Suprapubic skin (tissue), 4 donors: Measurements from ENCODE around the gene FGF4. TPM values are rescaled to one million over a fixed set of nuclear protein-coding genes. Genes with fewer than 3 reads are reported as not detected.

Experiments
- DNase-seq, 2 donors: peaks; one replicate each; pipeline ENCODE4 v3.0.0-alpha.2; 2019; ENCODE audit warnings: low spot score in 2 of 2
- H3K27ac ChIP-seq: fragments of 200-600 bp; sonication (generic); one replicate; pipeline ENCODE4 v1.5.1; 2019
- H3K27me3 ChIP-seq: fragments of 200-600 bp; sonication (generic); one replicate; pipeline ENCODE4 v1.5.1; 2019
- H3K36me3 ChIP-seq: fragments of 200-600 bp; sonication (generic); one replicate; pipeline ENCODE4 v1.5.1; 2019
- H3K4me1 ChIP-seq: fragments of 200-600 bp; sonication (generic); one replicate; pipeline ENCODE4 v1.5.1; 2019
- H3K4me3 ChIP-seq: fragments of 200-600 bp; sonication (generic); one replicate; pipeline ENCODE4 v1.5.1; 2019; ENCODE audit warnings: mild to moderate bottlenecking
- H3K9me3 ChIP-seq: fragments of 200-600 bp; sonication (generic); one replicate; pipeline ENCODE4 v1.5.1; 2019
- CTCF ChIP-seq, 2 donors: fragments of 200-600 bp in 1 of 2; fragments of 450-650 bp in 1 of 2; sonication (generic) in 1 of 2; IDR thresholded peaks; one replicate each; pipeline ENCODE4 v1.5.1; 2016 to 2019; ENCODE audit warnings: antibody characterized with exemption in 2 of 2, mild to moderate bottlenecking in 1 of 2, moderate library complexity in 1 of 2
- EP300 ChIP-seq: sonication (generic); formaldehyde crosslinking; IDR thresholded peaks from one replicate; pipeline ENCODE4 v1.6.1; 2017; ENCODE audit warnings: antibody characterized with exemption
- POLR2A ChIP-seq, 2 donors: fragments of 450-650 bp; IDR thresholded peaks; one replicate each; pipeline ENCODE4 v1.6.1; 2017; ENCODE audit warnings: antibody characterized with exemption in 2 of 2, mild to moderate bottlenecking in 2 of 2, moderate library complexity in 2 of 2
- POLR2AphosphoS5 ChIP-seq, 3 donors: sonication (generic); formaldehyde crosslinking; IDR thresholded peaks; one replicate each; pipeline ENCODE4 v1.6.1; 2017; ENCODE audit warnings: antibody characterized with exemption in 3 of 3
- WGBS: methylation state at CpG from one replicate; pipeline ENCODE4 v1.1.5; 2018; 5-methylcytosine and 5-hydroxymethylcytosine counted together
- total RNA-seq, 4 donors: library from RNA; depleted of rRNA; stranded (reverse); fragments of >200 nt; gene quantifications; one replicate each; pipeline ENCODE4 v1.1.0, GENCODE V29; 2016

Gene FGF4
- total RNA-seq, 4 donors from 2014 or later = not detected

GRCh38 chr11:69750875-69751597 lies 24.1 kb downstream of the FGF4 start:
- no peak for DNase-seq
- Histone ChIP-seq H3K27ac (no peak overlapping the region), H3K36me3 (no peaks in the 10 kb centered on the region), H3K9me3 (no peaks in the 10 kb centered on the region), H3K4me1 (no peaks in the 10 kb centered on the region), H3K4me3 (no peak overlapping the region), H3K27me3 (peaks cover 53% of the 10 kb centered on the region)
- TF ChIP-seq POLR2A (IDR thresholded peaks at IDR 0.05) = no peak
- no peak for TF ChIP-seq EP300
- no peak for TF ChIP-seq CTCF (IDR thresholded peaks at IDR 0.05)
- 65% methylated on average over 5 of the region's 11 CpGs for WGBS

GRCh38 chr11:69750108-69750850 lies 24.9 kb downstream of the FGF4 start:
- WGBS = 74% methylated on average over 8 of the region's 11 CpGs

GRCh38 chr11:69748637-69749036 lies 26.5 kb downstream of the FGF4 start:
- H3K27ac ChIP-seq = no peak overlapping the region

More at GRCh38 chr11:69750108-69750850, 24.9 kb downstream of the FGF4 start:
- H3K36me3 ChIP-seq = no peaks in the 10 kb centered on the region
- no peak for TF ChIP-seq POLR2A (IDR thresholded peaks at IDR 0.05)
- no peak for TF ChIP-seq EP300
- TF ChIP-seq CTCF (IDR thresholded peaks at IDR 0.05) = no peak
- TF ChIP-seq POLR2AphosphoS5 (IDR thresholded peaks at IDR 0.05) = no peak
- H3K9me3 ChIP-seq = no peaks in the 10 kb centered on the region
- H3K4me1 ChIP-seq = no peaks in the 10 kb centered on the region
- no peak for DNase-seq
- H3K27ac ChIP-seq = no peak overlapping the region
- peaks cover 60% of the 10 kb centered on the region for H3K27me3 ChIP-seq
- H3K4me3 ChIP-seq = no peak overlapping the region

GRCh38 chr11:69746752-69747742 lies 28.1 kb downstream of the FGF4 start:
- Histone ChIP-seq H3K4me3 (no peak overlapping the region), H3K9me3 (no peaks in the 10 kb centered on the region), H3K27me3 (peaks cover 56% of the 10 kb centered on the region), H3K36me3 (no peaks in the 10 kb centered on the region), H3K27ac (no peak overlapping the region), H3K4me1 (no peaks in the 10 kb centered on the region)
- no peak for DNase-seq
- 52% methylated on average over 20 of the region's 29 CpGs for WGBS
- TF ChIP-seq EP300 (no peak), CTCF (IDR thresholded peaks at IDR 0.05) (no peak), POLR2A (IDR thresholded peaks at IDR 0.05) (no peak), POLR2AphosphoS5 (IDR thresholded peaks at IDR 0.05) (no peak)

More at GRCh38 chr11:69748637-69749036, 26.5 kb downstream of the FGF4 start:
- TF ChIP-seq POLR2A (IDR thresholded peaks at IDR 0.05) (no peak), CTCF (IDR thresholded peaks at IDR 0.05) (no peak), POLR2AphosphoS5 (IDR thresholded peaks at IDR 0.05) (no peak), EP300 (no peak)
- WGBS = 87% methylated on average over 11 of the region's 11 CpGs
- DNase-seq = no peak
- Histone ChIP-seq H3K4me1 (no peaks in the 10 kb centered on the region), H3K9me3 (no peaks in the 10 kb centered on the region), H3K27me3 (peaks cover 59% of the 10 kb centered on the region), H3K36me3 (no peaks in the 10 kb centered on the region), H3K4me3 (no peak overlapping the region)
